GM23248 (cell line): ENCODE data around the gene UTP18. TPM values are rescaled to one million over a fixed set of nuclear protein-coding genes. Genes with fewer than 3 reads are reported as not detected.

Source experiments
- DNase-seq: peaks from one replicate; pipeline ENCODE4 v3.0.0-alpha.2; 2015
- H2AFZ ChIP-seq: fragments of 200-600 bp; sonication (generic); 2 replicates; pipeline ENCODE4 v1.6.1; 2016; ENCODE audit warnings: antibody characterized with exemption
- H3F3A ChIP-seq: fragments of 200-600 bp; sonication (generic); 2 replicates; pipeline ENCODE4 v1.6.1; 2016; ENCODE audit warnings: mild to moderate bottlenecking, antibody characterized with exemption, mixed run types; ENCODE audit not compliant: insufficient read depth
- H3K27ac ChIP-seq: fragments of 200-600 bp; sonication (generic); 2 replicates; pipeline ENCODE4 v1.5.1; 2016; ENCODE audit warnings: mild to moderate bottlenecking
- H3K27me3 ChIP-seq: fragments of 200-600 bp; sonication (generic); replicated peaks from 2 replicates; pipeline ENCODE4 v1.6.1; 2016; ENCODE audit warnings: mild to moderate bottlenecking; ENCODE audit not compliant: insufficient read depth
- H3K36me3 ChIP-seq: fragments of 200-600 bp; sonication (generic); 2 replicates; pipeline ENCODE4 v1.6.1; 2016; ENCODE audit warnings: low read depth, mild to moderate bottlenecking
- H3K4me1 ChIP-seq: fragments of 200-600 bp; sonication (generic); 2 replicates; pipeline ENCODE4 v1.6.1; 2016; ENCODE audit warnings: mild to moderate bottlenecking; ENCODE audit not compliant: insufficient read depth
- H3K4me2 ChIP-seq: fragments of 200-600 bp; sonication (generic); one replicate; pipeline ENCODE4 v1.6.1; 2016; ENCODE audit warnings: mild to moderate bottlenecking; ENCODE audit not compliant: unreplicated experiment
- H3K4me3 ChIP-seq: fragments of 200-600 bp; sonication (generic); 2 replicates; pipeline ENCODE4 v1.5.1; 2016; ENCODE audit warnings: mild to moderate bottlenecking
- H3K79me2 ChIP-seq: fragments of 200-600 bp; sonication (generic); 2 replicates; pipeline ENCODE4 v1.6.1; 2016; ENCODE audit warnings: mild to moderate bottlenecking; ENCODE audit not compliant: insufficient read depth
- H3K9ac ChIP-seq: fragments of 200-600 bp; sonication (generic); 2 replicates; pipeline ENCODE4 v1.6.1; 2016; ENCODE audit warnings: mild to moderate bottlenecking
- H3K9me2 ChIP-seq: fragments of 200-600 bp; sonication (generic); 2 replicates; pipeline ENCODE4 v1.6.1; 2016; ENCODE audit warnings: mixed run types, mild to moderate bottlenecking, moderate library complexity; ENCODE audit not compliant: insufficient read depth
- H3K9me3 ChIP-seq: fragments of 200-600 bp; sonication (generic); one replicate; pipeline ENCODE4 v1.6.1; 2017; ENCODE audit warnings: low read depth
- H4K20me1 ChIP-seq: fragments of 200-600 bp; sonication (generic); 2 replicates; pipeline ENCODE4 v1.6.0; 2016; ENCODE audit not compliant: insufficient read depth
- EZH2 ChIP-seq: fragments of 200-600 bp; sonication (generic); IDR thresholded peaks from 2 replicates; pipeline ENCODE4 v1.6.1; 2018; ENCODE audit warnings: antibody characterized with exemption, mild to moderate bottlenecking; ENCODE audit not compliant: insufficient read depth, poor library complexity, severe bottlenecking
- EZH2phosphoT487 ChIP-seq: fragments of 200-600 bp; sonication (generic); IDR thresholded peaks from 2 replicates; pipeline ENCODE4 v1.6.1; 2018; ENCODE audit warnings: antibody characterized with exemption, moderate library complexity, mild to moderate bottlenecking, low read depth; ENCODE audit not compliant: insufficient read depth
- WGBS, 2 experiments: methylation state at CpG; one replicate each; pipeline ENCODE4 v1.1.6; 2015 to 2017; ENCODE audit warnings: low lambda C conversion rate in 2 of 2, low coverage in 1 of 2; ENCODE audit errors: missing lambda C conversion rate in 2 of 2; 5-methylcytosine and 5-hydroxymethylcytosine counted together
- in situ Hi-C: fragments of 300-500 bp; cut with MboI; formaldehyde crosslinking; loops from 2 replicates; pipeline ENCODE4 v1.15.0; 2020
- polyA plus RNA-seq: library from polyadenylated mRNA; unstranded; fragments of >200 nt; fragmentation: Nextera tagmentation; extraction: Ambion mirVana; gene quantifications from 2 replicates; pipeline ENCODE4 v1.2.1, GENCODE V29; 2016
- total RNA-seq: library from RNA; depleted of rRNA; stranded (reverse); fragments of >200 nt; shearing (Covaris generic); gene quantifications from 2 replicates; pipeline ENCODE4 v1.2.3, GENCODE V29; 2014

UTP18 gene
- total and polyA plus RNA-seq, 2 experiments from 2014 or later: 26.8 to 31.4 TPM

DNA sequence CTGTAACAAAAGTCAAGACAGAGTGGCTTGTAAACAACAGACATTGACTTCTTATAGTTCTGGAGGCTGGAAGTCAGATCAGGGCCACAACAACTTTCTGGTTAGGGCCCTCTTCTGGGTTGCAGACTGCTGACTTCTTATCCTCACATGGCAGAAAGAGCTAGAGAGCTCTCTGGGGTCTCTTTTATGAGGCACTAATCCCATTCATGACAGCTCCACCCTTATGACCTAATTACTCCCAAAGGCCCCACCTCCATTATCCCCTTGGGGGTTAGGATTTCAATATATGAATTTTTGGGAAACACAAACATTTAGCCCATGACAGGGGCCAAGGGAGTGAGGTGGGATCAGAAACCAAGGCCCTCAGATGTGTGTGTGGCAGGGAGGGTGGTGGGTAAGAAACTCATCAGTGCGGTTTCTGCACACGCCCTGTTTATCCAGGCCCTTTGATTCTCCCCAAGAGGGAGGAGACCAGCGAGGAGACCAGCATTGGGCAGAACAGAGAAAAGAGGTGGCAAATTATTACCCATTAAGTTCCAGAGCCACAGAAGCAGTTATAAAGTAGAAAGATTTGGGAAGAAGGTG is 74.8 kb downstream of the UTP18 start:
- H3K4me2 ChIP-seq: no peak overlapping the region
- no peaks in the 10 kb centered on the region for H3K9me3 ChIP-seq
- peaks cover 6% of the 10 kb centered on the region; the same call in 1 of the 2 replicates for H3K27me3 ChIP-seq
- H4K20me1 ChIP-seq: no peaks in the 10 kb centered on the region
- 45 to 47% methylated on average over 3 of the region's 3 CpGs for WGBS, 2 experiments
- in situ Hi-C loops: no loop called here
- H3K27ac ChIP-seq: no peak overlapping the region
- no peak for TF ChIP-seq EZH2
- no peak for TF ChIP-seq EZH2phosphoT487
- H3K79me2 ChIP-seq: no peaks in the 10 kb centered on the region
- no peak for DNase-seq
- H2AFZ ChIP-seq: no peak overlapping the region
- H3K9ac ChIP-seq: no peak overlapping the region
- H3K9me2 ChIP-seq: no peaks in the 10 kb centered on the region
- no peaks in the 10 kb centered on the region for H3F3A ChIP-seq
- no peaks in the 10 kb centered on the region for H3K4me1 ChIP-seq
- no peaks in the 10 kb centered on the region for H3K36me3 ChIP-seq
- no peak overlapping the region for H3K4me3 ChIP-seq

DNA sequence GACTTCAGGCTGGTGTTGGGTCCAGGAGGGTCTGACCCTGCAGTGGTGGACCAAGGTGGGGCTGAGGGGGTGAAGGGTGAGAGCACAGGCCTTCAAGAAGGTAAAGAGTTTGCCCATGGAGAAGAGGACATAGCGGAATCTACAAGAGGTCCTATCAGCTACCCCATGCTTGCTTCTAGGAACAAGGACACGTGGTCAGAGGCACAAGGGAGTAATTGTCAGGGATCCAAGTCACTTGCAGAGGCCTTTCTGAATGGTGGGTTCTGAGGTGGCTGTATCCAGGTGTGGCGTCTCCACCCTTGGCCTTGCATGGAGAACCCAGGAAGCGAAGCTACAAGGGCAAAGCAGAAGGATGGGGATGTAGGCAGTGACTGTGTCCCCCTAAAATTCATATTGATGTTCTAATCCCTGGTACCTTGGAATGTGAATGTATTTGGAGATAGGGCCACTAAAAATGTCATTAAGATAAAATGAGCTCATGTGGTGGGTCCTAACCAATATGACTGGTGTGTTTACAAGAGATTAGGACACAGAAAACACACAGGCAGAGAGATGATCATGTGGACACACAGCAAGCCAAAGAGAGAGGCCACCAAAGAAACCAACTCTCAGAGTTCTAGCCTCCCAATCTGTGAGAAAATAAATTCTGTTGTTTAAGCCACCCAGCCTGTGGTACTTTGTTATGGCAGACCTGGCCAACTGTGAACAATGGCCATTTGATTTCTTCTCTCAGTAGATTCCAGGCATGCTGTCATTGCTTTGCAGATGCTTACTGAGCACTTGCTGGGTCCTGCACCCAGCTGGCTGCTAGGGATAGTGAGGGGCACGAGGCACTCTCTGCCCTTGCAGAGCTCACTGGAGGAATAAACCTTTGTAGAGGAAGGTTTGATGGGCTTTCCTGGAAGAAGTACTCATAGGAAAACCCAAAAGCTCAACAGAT is 75.8 kb downstream of the UTP18 start:
- Histone ChIP-seq H3F3A (no peaks in the 10 kb centered on the region), H3K4me3 (no peak overlapping the region), H3K27me3 (peaks cover 6% of the 10 kb centered on the region; the same call in 1 of the 2 replicates), H3K4me2 (no peak overlapping the region), H3K27ac (no peak overlapping the region), H3K4me1 (no peaks in the 10 kb centered on the region), H3K9me2 (no peaks in the 10 kb centered on the region), H3K79me2 (no peaks in the 10 kb centered on the region), H3K9me3 (no peaks in the 10 kb centered on the region), H4K20me1 (no peaks in the 10 kb centered on the region), H3K9ac (no peak overlapping the region), H3K36me3 (no peaks in the 10 kb centered on the region), H2AFZ (no peak overlapping the region)
- in situ Hi-C loops: no loop called here
- 40 to 48% methylated on average over 5 of the region's 5 CpGs for WGBS, 2 experiments
- no peak for TF ChIP-seq EZH2phosphoT487
- no peak for TF ChIP-seq EZH2
- DNase-seq: no peak

GRCh38 chr17:51341457-51341856 is 81.1 kb downstream of the UTP18 start:
- in situ Hi-C loops: no loop called here
- TF ChIP-seq EZH2 (no peak), EZH2phosphoT487 (no peak)
- no peaks in the 10 kb centered on the region for H3K9me3 ChIP-seq
- H3K4me2 ChIP-seq: no peak overlapping the region
- no peak overlapping the region for H3K4me3 ChIP-seq
- no peaks in the 10 kb centered on the region for H3K79me2 ChIP-seq
- WGBS, 2 experiments: 47 to 56% methylated on average over 3 of the region's 3 CpGs
- H4K20me1 ChIP-seq: no peaks in the 10 kb centered on the region
- peaks cover 6% of the 10 kb centered on the region; the same call in 1 of the 2 replicates for H3K27me3 ChIP-seq
- no peaks in the 10 kb centered on the region for H3F3A ChIP-seq
- no peaks in the 10 kb centered on the region for H3K9me2 ChIP-seq
- DNase-seq: no peak
- no peaks in the 10 kb centered on the region for H3K4me1 ChIP-seq
- H3K27ac ChIP-seq: no peak overlapping the region
- H3K9ac ChIP-seq: no peak overlapping the region
- H2AFZ ChIP-seq: no peak overlapping the region
- no peaks in the 10 kb centered on the region for H3K36me3 ChIP-seq

GRCh38 chr17:51342257-51342656 is 81.9 kb downstream of the UTP18 start:
- Histone ChIP-seq H3F3A (no peaks in the 10 kb centered on the region), H3K9me3 (no peaks in the 10 kb centered on the region), H3K27ac (no peak overlapping the region), H3K9me2 (no peaks in the 10 kb centered on the region), H3K36me3 (no peaks in the 10 kb centered on the region), H2AFZ (no peak overlapping the region), H3K4me1 (no peaks in the 10 kb centered on the region), H3K79me2 (no peaks in the 10 kb centered on the region), H3K27me3 (peaks cover 6% of the 10 kb centered on the region; the same call in 1 of the 2 replicates), H3K4me3 (no peak overlapping the region), H3K9ac (no peak overlapping the region), H4K20me1 (no peaks in the 10 kb centered on the region), H3K4me2 (no peak overlapping the region)
- in situ Hi-C loops: no loop called here
- DNase-seq: no peak
- 39 to 56% methylated on average over 2 of the region's 2 CpGs for WGBS, 2 experiments
- TF ChIP-seq EZH2phosphoT487 (no peak), EZH2 (no peak)
